SH-SY5Y (cell line): Measurements from ENCODE around the gene HOXB7.

ENCODE experiments used
- GATA2 ChIP-seq: IDR thresholded peaks from 2 replicates; pipeline ENCODE4 v1.6.1; 2011; ENCODE audit warnings: mild to moderate bottlenecking, low read depth, low read length
- GATA3 ChIP-seq: IDR thresholded peaks from 2 replicates; pipeline ENCODE4 v1.6.1; 2011; ENCODE audit warnings: low read depth, mild to moderate bottlenecking, low read length, moderate library complexity

- TF ChIP-seq GATA2 (no peak), GATA3 (no peak)
Measured at GRCh38 chr17:48575066-48575582, 35.7 kb downstream of the HOXB7 start.
